Endothelial cell of umbilical vein (primary cell): ENCODE measurements around the gene COL20A1.

Experiments used
- CTCF ChIP-seq, 2 donors: IDR thresholded peaks; 1 replicate in 1 of 2; 2 replicates in 1 of 2; pipeline ENCODE4 v1.5.1; 2011; ENCODE audit warnings: low read length in 2 of 2, mild to moderate bottlenecking in 2 of 2, moderate library complexity in 2 of 2, control low read depth in 1 of 2, inconsistent platforms in 1 of 2, low read depth in 1 of 2; ENCODE audit not compliant: insufficient read depth in 1 of 2; ENCODE audit errors: extremely low read depth in 1 of 2
- EZH2 ChIP-seq: IDR thresholded peaks from 2 replicates; pipeline ENCODE4 v1.6.1; 2012; ENCODE audit warnings: borderline replicate concordance, low read depth, mild to moderate bottlenecking, moderate library complexity, low read length, inconsistent platforms; ENCODE audit not compliant: severe bottlenecking
- JUN ChIP-seq: IDR thresholded peaks from 2 replicates; pipeline ENCODE4 v1.6.1; 2011; ENCODE audit warnings: borderline replicate concordance, low read depth; ENCODE audit not compliant: insufficient read length, insufficient read depth
- MAX ChIP-seq: IDR thresholded peaks from 2 replicates; pipeline ENCODE4 v1.6.1; 2011; ENCODE audit not compliant: insufficient read depth, insufficient read length
- POLR2A ChIP-seq: IDR thresholded peaks from 2 replicates; pipeline ENCODE4 v1.6.1; 2012; ENCODE audit warnings: low read depth, mild to moderate bottlenecking, control low read depth, low read length
- POLR2AphosphoS5 ChIP-seq: IDR thresholded peaks from 2 replicates; pipeline ENCODE4 v1.6.1; 2012; ENCODE audit warnings: low read depth, mild to moderate bottlenecking, control low read depth, low read length, moderate library complexity; ENCODE audit not compliant: insufficient read depth

- TF ChIP-seq CTCF (IDR thresholded peaks at IDR 0.05; ENCODE audit: extremely low read depth in 1 of 2, insufficient read depth in 1 of 2, low read depth in 1 of 2, low read length in 2 of 2) (no peak), POLR2A (no peak), EZH2 (no peak), JUN (no peak), POLR2AphosphoS5 (no peak), MAX (no peak)
These were observed 12.4 kb downstream of the COL20A1 start for GRCh38 chr20:63305393-63305792.
